MM.1S (cell line): Measurements from ENCODE around the gene XIRP2.

ENCODE experiments used
- DNase-seq: peaks from one replicate; pipeline ENCODE4 v3.0.0-alpha.2; 2015
- H2AFZ ChIP-seq: fragments of 300-600 bp; sonication (generic); 2 replicates; pipeline ENCODE4 v1.6.0; 2016; ENCODE audit warnings: antibody characterized with exemption, low read length
- H3F3A ChIP-seq: fragments of 300-600 bp; sonication (generic); 2 replicates; pipeline ENCODE4 v1.6.1; 2016; ENCODE audit warnings: mild to moderate bottlenecking, antibody characterized with exemption, low read length, moderate library complexity, mixed read lengths; ENCODE audit not compliant: insufficient read depth
- H3K27ac ChIP-seq: fragments of 300-600 bp; sonication (generic); 2 replicates; pipeline ENCODE4 v1.5.1; 2016; ENCODE audit warnings: mild to moderate bottlenecking, low read length
- H3K27me3 ChIP-seq: fragments of 300-600 bp; sonication (generic); replicated peaks from 2 replicates; pipeline ENCODE4 v1.6.0; 2016; ENCODE audit warnings: low read length; ENCODE audit not compliant: insufficient read depth
- H3K36me3 ChIP-seq: fragments of 300-600 bp; sonication (generic); replicated peaks from 2 replicates; pipeline ENCODE4 v1.6.1; 2016; ENCODE audit warnings: mild to moderate bottlenecking, low read length, mixed read lengths; ENCODE audit not compliant: insufficient read depth
- H3K4me1 ChIP-seq: fragments of 300-600 bp; sonication (generic); 2 replicates; pipeline ENCODE4 v1.6.1; 2016; ENCODE audit warnings: low read length, mixed read lengths
- H3K4me2 ChIP-seq: fragments of 300-600 bp; sonication (generic); 2 replicates; pipeline ENCODE4 v1.6.0; 2016; ENCODE audit warnings: low read depth, low read length
- H3K4me3 ChIP-seq: fragments of 300-600 bp; sonication (generic); 2 replicates; pipeline ENCODE4 v1.5.1; 2016; ENCODE audit warnings: low read length, mixed read lengths
- H3K79me2 ChIP-seq: fragments of 300-600 bp; sonication (generic); 2 replicates; pipeline ENCODE4 v1.6.1; 2016; ENCODE audit warnings: mixed run types, low read length, mixed read lengths
- H3K9ac ChIP-seq: fragments of 300-600 bp; sonication (generic); 2 replicates; pipeline ENCODE4 v1.6.1; 2016; ENCODE audit warnings: low read length, mixed read lengths
- H3K9me2 ChIP-seq: fragments of 300-600 bp; sonication (generic); replicated peaks from 2 replicates; pipeline ENCODE4 v1.6.1; 2016; ENCODE audit warnings: mild to moderate bottlenecking, low read length, mixed read lengths; ENCODE audit not compliant: insufficient read depth
- H3K9me3 ChIP-seq: fragments of 300-600 bp; sonication (generic); replicated peaks from 2 replicates; pipeline ENCODE4 v1.6.1; 2016; ENCODE audit warnings: mild to moderate bottlenecking, low read length, mixed read lengths; ENCODE audit not compliant: insufficient read depth
- H4K20me1 ChIP-seq: fragments of 300-600 bp; sonication (generic); 2 replicates; pipeline ENCODE4 v1.6.1; 2016; ENCODE audit warnings: mild to moderate bottlenecking, low read length, moderate library complexity, mixed read lengths; ENCODE audit not compliant: insufficient read depth
- CTCF ChIP-seq: fragments of 300-600 bp; sonication (generic); IDR thresholded peaks from 2 replicates; pipeline ENCODE4 v1.5.1; 2016; ENCODE audit warnings: antibody characterized with exemption, low read length, mixed read lengths
- EZH2 ChIP-seq: fragments of 300-600 bp; sonication (generic); optimal IDR thresholded peaks from 2 replicates; pipeline ENCODE3; 2017; ENCODE audit warnings: low read depth, mild to moderate bottlenecking, antibody characterized with exemption, low read length, mixed read lengths
- EZH2phosphoT487 ChIP-seq: fragments of 300-600 bp; sonication (generic); IDR thresholded peaks from 2 replicates; pipeline ENCODE4 v1.6.1; 2018; ENCODE audit warnings: antibody characterized with exemption, low read length

XIRP2 gene

GRCh38 chr2:166888180-166888579 is at the start of gene XIRP2:
Gene XIRP2, plus strand, starts transcription at chr2:166888480. Its CDS starts 15,003 bp downstream, at chr2:166903483.
- Histone ChIP-seq H3K9me2 (no peaks in the 10 kb centered on the region), H3K4me1 (no peaks in the 10 kb centered on the region), H3K9me3 (no peaks in the 10 kb centered on the region; the same call in 1 of the 2 replicates), H3K9ac (no peak within 1 kb of the TSS), H3K36me3 (no peaks in the 10 kb centered on the region), H3F3A (no peaks in the 10 kb centered on the region), H3K79me2 (no peaks in the 10 kb centered on the region), H3K27me3 (no peaks in the 10 kb centered on the region), H3K4me3 (no peak within 1 kb of the TSS), H3K27ac (no peak within 1 kb of the TSS), H3K4me2 (no peak within 1 kb of the TSS), H4K20me1 (no peaks in the 10 kb centered on the region), H2AFZ (no peak within 1 kb of the TSS)
- no peak for DNase-seq
- no peak for TF ChIP-seq EZH2phosphoT487
- TF ChIP-seq CTCF: no peak
- TF ChIP-seq EZH2: no peak

GRCh38 chr2:166841152-166841551 is 47.1 kb upstream of the XIRP2 start:
- no peaks in the 10 kb centered on the region for H3K9me2 ChIP-seq
- no peaks in the 10 kb centered on the region for H3K4me1 ChIP-seq
- no peaks in the 10 kb centered on the region for H3K79me2 ChIP-seq
- H3K4me3 ChIP-seq: no peak overlapping the region
- no peak for DNase-seq
- H3K9ac ChIP-seq: no peak overlapping the region
- H4K20me1 ChIP-seq: no peaks in the 10 kb centered on the region
- TF ChIP-seq EZH2 (no peak), EZH2phosphoT487 (no peak), CTCF (no peak)
- H3F3A ChIP-seq: no peaks in the 10 kb centered on the region
- H3K9me3 ChIP-seq: no peaks in the 10 kb centered on the region
- no peak overlapping the region for H3K27ac ChIP-seq
- H3K36me3 ChIP-seq: no peaks in the 10 kb centered on the region
- no peaks in the 10 kb centered on the region for H3K27me3 ChIP-seq
- H3K4me2 ChIP-seq: no peak overlapping the region
- H2AFZ ChIP-seq: no peak overlapping the region

- Histone ChIP-seq H3K9me3 (no peaks in the 10 kb centered on the region), H2AFZ (no peak overlapping the region), H3K9ac (no peak overlapping the region), H3K4me3 (no peak overlapping the region), H3K36me3 (no peaks in the 10 kb centered on the region), H3K4me1 (no peaks in the 10 kb centered on the region), H3K9me2 (no peaks in the 10 kb centered on the region), H3K4me2 (no peak overlapping the region), H4K20me1 (no peaks in the 10 kb centered on the region), H3K27me3 (no peaks in the 10 kb centered on the region), H3K27ac (no peak overlapping the region), H3K79me2 (no peaks in the 10 kb centered on the region), H3F3A (no peaks in the 10 kb centered on the region)
- TF ChIP-seq CTCF (no peak), EZH2phosphoT487 (no peak), EZH2 (no peak)
- no peak for DNase-seq
These were observed 46.6 kb upstream of the XIRP2 start for GRCh38 chr2:166841679-166842078.
